A673 (cell line): ENCODE data around the gene MASP2. TPM values are rescaled to one million over a fixed set of nuclear protein-coding genes. Genes with fewer than 3 reads are reported as not detected.

ENCODE experiments used
- BruUV-seq: library from RNA; stranded (reverse); fragments of 400-500 nt; replicated peaks from 2 replicates; lab custom pipeline; 2021; lab: Mats Ljungman, UMichigan
- CTCF ChIA-PET: fragments of 300-600 bp; sonication (Branson Sonifier 250); formaldehyde crosslinking; loops from one replicate; lab custom pipeline; 2022; ENCODE audit warnings: antibody characterized with exemption; lab: Charles Lee
- POLR2A ChIA-PET: fragments of 300-600 bp; sonication (Branson Sonifier 250); formaldehyde crosslinking; loops from one replicate; lab custom pipeline; 2022; ENCODE audit warnings: antibody characterized with exemption; ENCODE audit not compliant: low non-redundant PET; lab: Charles Lee
- DNase-seq: peaks from one replicate; pipeline ENCODE4 v3.0.0-alpha.2; 2015; ENCODE audit warnings: low spot score
- H3K27ac ChIP-seq: fragments of 200-600 bp; sonication (generic); 2 replicates; pipeline ENCODE4 v1.5.1; 2016; ENCODE audit warnings: mixed run types, low read depth, mild to moderate bottlenecking, mixed read lengths, antibody characterized with exemption, low read length; ENCODE audit not compliant: poor library complexity, severe bottlenecking
- H3K27me3 ChIP-seq: fragments of 200-600 bp; sonication (generic); replicated peaks from 2 replicates; pipeline ENCODE4 v1.6.1; 2017; ENCODE audit warnings: mixed run types, low read depth, mild to moderate bottlenecking, mixed read lengths, antibody characterized with exemption, low read length; ENCODE audit not compliant: insufficient read depth, poor library complexity
- H3K36me3 ChIP-seq: fragments of 200-600 bp; sonication (generic); 2 replicates; pipeline ENCODE4 v1.6.1; 2016; ENCODE audit warnings: mixed run types, mild to moderate bottlenecking, mixed read lengths, antibody characterized with exemption, low read length; ENCODE audit not compliant: insufficient read depth, poor library complexity, severe bottlenecking
- H3K4me1 ChIP-seq: fragments of 200-600 bp; sonication (generic); 2 replicates; pipeline ENCODE4 v1.6.1; 2017; ENCODE audit warnings: mixed run types, mild to moderate bottlenecking, mixed read lengths, antibody characterized with exemption, low read length; ENCODE audit not compliant: insufficient read depth, poor library complexity, severe bottlenecking
- H3K4me3 ChIP-seq: fragments of 200-600 bp; sonication (generic); 2 replicates; pipeline ENCODE4 v1.5.1; 2016; ENCODE audit warnings: low read depth, mixed run types, mild to moderate bottlenecking, mixed read lengths, low read length; ENCODE audit not compliant: poor library complexity, severe bottlenecking
- H3K9me3 ChIP-seq: fragments of 200-600 bp; sonication (generic); 2 replicates; pipeline ENCODE4 v1.6.1; 2016; ENCODE audit warnings: mixed run types, low read depth, mild to moderate bottlenecking, mixed read lengths, antibody characterized with exemption, low read length; ENCODE audit not compliant: poor library complexity, severe bottlenecking
- EZH2 ChIP-seq: fragments of 200-600 bp; sonication (generic); IDR thresholded peaks from 2 replicates; pipeline ENCODE4 v1.6.1; 2017; ENCODE audit warnings: borderline replicate concordance, low read depth, mild to moderate bottlenecking, mixed read lengths, antibody characterized with exemption, low read length; ENCODE audit not compliant: poor library complexity, severe bottlenecking
- intact Hi-C: fragments of 100-400 bp; cut with micrococcal nuclease; formaldehyde crosslinking; loops from one replicate; pipeline ENCODE4 v1.10.0; 2022; ENCODE audit not compliant: unreplicated experiment
- total RNA-seq: library from RNA; stranded (reverse); gene quantifications from 2 replicates; pipeline ENCODE4 v1.2.3, GENCODE V29; 2021
- TF ChIP-seq, protein P1 (sequence below): fragments of 300-800, 200-600 bp; sonication (generic); conservative IDR thresholded peaks from 2 replicates; pipeline ENCODE4 v1.5.1; 2017; ENCODE audit warnings: low read depth, mild to moderate bottlenecking, antibody characterized with exemption, low read length, moderate library complexity, mixed read lengths

The MASP2 gene
- total RNA-seq, 1 experiment from 2014 or later, result 0.69 TPM

DNA sequence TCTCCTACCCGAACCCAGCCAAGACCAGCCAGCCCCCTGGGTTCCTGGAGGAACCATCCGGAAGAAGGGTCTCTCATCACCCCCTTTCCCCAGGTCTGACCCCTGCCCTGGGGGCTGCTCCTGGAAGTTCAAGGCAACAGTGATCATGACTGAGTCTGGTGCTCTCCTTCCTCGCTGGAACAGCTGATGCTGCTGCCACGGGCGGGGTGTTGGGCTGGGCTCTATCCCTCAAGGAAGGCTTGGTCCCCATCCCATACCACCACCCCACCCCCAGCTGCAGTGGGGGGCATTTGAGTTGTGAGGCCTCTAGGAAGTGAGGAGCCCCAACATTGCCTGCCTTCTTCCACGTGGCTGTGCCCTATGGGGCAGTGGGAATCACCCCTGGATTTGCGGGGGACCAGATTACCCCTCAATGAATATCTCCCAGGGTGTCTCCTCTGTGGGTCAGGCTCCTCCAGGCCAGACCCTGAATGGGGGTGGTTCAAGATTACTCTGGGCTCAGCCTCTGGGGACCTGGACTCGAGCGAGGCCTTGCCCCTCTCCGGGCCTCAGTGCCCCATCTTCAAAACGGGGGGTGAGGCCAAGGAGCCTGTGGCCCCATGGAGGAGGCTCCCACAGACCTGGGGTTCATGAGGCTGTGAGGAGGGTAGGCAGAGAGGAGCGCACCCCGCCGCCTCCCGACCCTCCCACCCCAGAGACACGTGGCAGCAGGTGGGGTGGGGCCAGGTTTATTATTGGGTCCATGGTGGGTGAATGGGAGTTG is 2.8 kb downstream of the MASP2 start:
- TF ChIP-seq, protein P1, sequence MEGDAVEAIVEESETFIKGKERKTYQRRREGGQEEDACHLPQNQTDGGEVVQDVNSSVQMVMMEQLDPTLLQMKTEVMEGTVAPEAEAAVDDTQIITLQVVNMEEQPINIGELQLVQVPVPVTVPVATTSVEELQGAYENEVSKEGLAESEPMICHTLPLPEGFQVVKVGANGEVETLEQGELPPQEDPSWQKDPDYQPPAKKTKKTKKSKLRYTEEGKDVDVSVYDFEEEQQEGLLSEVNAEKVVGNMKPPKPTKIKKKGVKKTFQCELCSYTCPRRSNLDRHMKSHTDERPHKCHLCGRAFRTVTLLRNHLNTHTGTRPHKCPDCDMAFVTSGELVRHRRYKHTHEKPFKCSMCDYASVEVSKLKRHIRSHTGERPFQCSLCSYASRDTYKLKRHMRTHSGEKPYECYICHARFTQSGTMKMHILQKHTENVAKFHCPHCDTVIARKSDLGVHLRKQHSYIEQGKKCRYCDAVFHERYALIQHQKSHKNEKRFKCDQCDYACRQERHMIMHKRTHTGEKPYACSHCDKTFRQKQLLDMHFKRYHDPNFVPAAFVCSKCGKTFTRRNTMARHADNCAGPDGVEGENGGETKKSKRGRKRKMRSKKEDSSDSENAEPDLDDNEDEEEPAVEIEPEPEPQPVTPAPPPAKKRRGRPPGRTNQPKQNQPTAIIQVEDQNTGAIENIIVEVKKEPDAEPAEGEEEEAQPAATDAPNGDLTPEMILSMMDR, result no peak
- TF ChIP-seq EZH2, result no peak
- POLR2A ChIA-PET, result no interaction called here

DNA sequence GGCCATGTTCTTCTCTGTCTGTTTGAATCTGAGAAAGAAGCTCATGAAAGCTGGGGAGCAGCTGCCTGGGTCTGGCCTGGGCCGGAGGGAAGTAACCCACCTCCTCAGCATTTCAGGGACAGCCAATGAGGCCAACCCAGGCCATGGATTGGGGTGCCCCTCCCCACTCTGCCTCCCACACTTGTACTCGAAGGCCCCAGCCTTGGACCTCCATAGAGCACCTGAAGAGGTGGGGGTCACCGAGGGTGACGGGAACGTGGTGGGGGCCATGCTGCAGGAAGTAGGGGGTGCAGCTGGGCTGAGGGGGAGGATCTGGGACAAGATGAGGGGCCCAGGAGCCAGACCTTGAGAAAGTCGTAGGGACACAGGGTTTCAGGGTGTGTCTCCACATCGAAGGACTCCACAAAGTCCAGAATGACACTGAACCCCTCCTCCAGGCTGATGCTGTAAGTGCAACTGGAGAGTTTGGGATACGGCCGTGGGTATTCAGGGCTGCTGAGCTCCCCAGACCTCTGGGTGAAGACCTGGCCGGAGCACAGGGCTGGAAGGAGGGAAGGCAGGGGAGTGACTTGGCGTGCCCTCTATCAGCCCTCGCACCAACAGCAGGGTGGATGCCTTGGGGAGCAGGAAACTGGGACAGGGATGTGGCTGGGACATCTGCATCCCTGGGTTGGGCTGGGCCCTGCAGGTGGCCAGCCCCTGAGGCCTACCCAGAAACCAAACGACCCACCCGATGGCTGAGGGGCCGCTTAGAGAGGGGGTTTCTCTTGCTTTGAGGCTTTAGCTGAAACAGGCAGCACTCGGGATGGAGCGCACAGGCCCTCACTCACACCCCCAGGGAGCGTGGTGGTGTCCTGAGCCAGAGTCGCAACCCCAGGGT is 3.8 kb downstream of the MASP2 start:
- ChIA-PET CTCF (no interaction called here), POLR2A (no interaction called here)
- no peak overlapping the region for H3K4me3 ChIP-seq
- no peak overlapping the region for H3K27ac ChIP-seq
- TF ChIP-seq EZH2, result no peak
- TF ChIP-seq, protein P1, result no peak
- H3K27me3 ChIP-seq, result no peaks in the 10 kb centered on the region
- no peaks in the 10 kb centered on the region for H3K36me3 ChIP-seq
- no peaks in the 10 kb centered on the region for H3K9me3 ChIP-seq
- no TSS peak for BruUV-seq
- no peak for DNase-seq
- H3K4me1 ChIP-seq, result no peaks in the 10 kb centered on the region
- intact Hi-C loops, result no loop called here

More for the DNA sequence above, 2.8 kb downstream of the MASP2 start:
- CTCF ChIA-PET, result no interaction called here
- H3K27ac ChIP-seq, result no peak overlapping the region
- no peaks in the 10 kb centered on the region for H3K4me1 ChIP-seq
- no peaks in the 10 kb centered on the region for H3K27me3 ChIP-seq
- no peaks in the 10 kb centered on the region for H3K9me3 ChIP-seq
- DNase-seq, result no peak
- H3K36me3 ChIP-seq, result no peaks in the 10 kb centered on the region
- H3K4me3 ChIP-seq, result no peak overlapping the region
- intact Hi-C loops, result no loop called here
- BruUV-seq, result no TSS peak

DNA sequence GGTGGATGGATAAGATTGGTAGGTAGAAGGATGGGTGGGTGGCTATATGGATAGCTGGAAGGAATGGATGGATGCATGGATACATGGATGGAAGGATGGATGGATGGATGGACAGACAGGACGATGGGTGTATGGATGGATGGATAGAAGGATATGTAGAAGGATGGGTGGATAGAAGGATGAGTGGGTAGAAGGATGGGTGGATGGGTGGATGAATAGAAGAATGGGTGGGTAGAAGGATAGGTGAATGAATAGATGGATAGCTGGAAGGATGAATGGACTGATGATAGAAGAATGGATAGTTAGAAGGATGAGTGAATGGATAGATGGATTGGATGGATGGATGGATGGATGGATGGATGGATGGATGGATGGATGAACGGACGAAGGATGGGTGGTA is 5.0 kb downstream of the MASP2 start:
- no TSS peak for BruUV-seq
- CTCF ChIA-PET, result interaction anchor here (0.7 kb wide), 1 partner anchor 87 kb away, joined by 3 read pairs; no protein-coding TSS in a partner anchor

More for the DNA sequence above, 5.0 kb downstream of the MASP2 start:
- Histone ChIP-seq H3K4me1 (no peaks in the 10 kb centered on the region), H3K36me3 (no peaks in the 10 kb centered on the region), H3K9me3 (no peaks in the 10 kb centered on the region), H3K27me3 (no peaks in the 10 kb centered on the region), H3K4me3 (no peak overlapping the region), H3K27ac (no peak overlapping the region)
- DNase-seq, result no peak
- POLR2A ChIA-PET, result no interaction called here
- intact Hi-C loops, result no loop called here
- no peak for TF ChIP-seq EZH2
- TF ChIP-seq, protein P1, result no peak
